ENCODE measurements around the gene MAPK9.

- TF ChIP-seq, protein P1, sequence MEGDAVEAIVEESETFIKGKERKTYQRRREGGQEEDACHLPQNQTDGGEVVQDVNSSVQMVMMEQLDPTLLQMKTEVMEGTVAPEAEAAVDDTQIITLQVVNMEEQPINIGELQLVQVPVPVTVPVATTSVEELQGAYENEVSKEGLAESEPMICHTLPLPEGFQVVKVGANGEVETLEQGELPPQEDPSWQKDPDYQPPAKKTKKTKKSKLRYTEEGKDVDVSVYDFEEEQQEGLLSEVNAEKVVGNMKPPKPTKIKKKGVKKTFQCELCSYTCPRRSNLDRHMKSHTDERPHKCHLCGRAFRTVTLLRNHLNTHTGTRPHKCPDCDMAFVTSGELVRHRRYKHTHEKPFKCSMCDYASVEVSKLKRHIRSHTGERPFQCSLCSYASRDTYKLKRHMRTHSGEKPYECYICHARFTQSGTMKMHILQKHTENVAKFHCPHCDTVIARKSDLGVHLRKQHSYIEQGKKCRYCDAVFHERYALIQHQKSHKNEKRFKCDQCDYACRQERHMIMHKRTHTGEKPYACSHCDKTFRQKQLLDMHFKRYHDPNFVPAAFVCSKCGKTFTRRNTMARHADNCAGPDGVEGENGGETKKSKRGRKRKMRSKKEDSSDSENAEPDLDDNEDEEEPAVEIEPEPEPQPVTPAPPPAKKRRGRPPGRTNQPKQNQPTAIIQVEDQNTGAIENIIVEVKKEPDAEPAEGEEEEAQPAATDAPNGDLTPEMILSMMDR (conservative IDR thresholded peaks at IDR 0.05; ENCODE audit: low read length): no peak
- TF ChIP-seq EZH2phosphoT487 (IDR thresholded peaks at IDR 0.05; ENCODE audit: borderline replicate concordance): no peak
Measured at GRCh38 chr5:180335614-180336233, 43.8 kb upstream of the MAPK9 start.

All from Loucy (cell line).